NK-92 (cell line): ENCODE measurements around the gene SCD.

Experiments
- DNase-seq: peaks from one replicate; lab custom pipeline; 2025; ENCODE audit not compliant: unreplicated experiment; lab: John Stamatoyannopoulos, UW

SCD gene

DNA sequence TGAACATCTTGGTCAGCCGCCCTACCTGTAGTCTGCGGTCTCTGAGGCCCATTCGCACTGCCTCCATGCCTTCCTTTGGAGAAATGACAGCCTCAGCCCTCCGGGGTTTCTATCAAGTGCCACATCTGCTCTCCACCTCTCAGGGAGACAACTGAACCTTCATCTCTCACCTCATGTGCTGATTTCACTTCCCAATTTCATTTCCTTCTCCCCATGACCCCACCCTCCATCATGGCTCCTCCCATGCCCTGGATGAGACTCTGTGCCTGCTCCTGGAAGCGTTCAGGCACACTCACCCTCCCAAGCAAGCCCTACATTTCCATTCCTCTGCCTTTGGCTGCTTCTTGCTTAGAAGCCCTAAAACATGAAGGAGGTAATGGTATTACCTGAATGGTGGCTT lies 7.8 kb upstream of the SCD start:
- no peak for DNase-seq

GRCh38 chr10:100340948-100341847 lies 5.8 kb upstream of the SCD start:
- no peak for DNase-seq

DNA sequence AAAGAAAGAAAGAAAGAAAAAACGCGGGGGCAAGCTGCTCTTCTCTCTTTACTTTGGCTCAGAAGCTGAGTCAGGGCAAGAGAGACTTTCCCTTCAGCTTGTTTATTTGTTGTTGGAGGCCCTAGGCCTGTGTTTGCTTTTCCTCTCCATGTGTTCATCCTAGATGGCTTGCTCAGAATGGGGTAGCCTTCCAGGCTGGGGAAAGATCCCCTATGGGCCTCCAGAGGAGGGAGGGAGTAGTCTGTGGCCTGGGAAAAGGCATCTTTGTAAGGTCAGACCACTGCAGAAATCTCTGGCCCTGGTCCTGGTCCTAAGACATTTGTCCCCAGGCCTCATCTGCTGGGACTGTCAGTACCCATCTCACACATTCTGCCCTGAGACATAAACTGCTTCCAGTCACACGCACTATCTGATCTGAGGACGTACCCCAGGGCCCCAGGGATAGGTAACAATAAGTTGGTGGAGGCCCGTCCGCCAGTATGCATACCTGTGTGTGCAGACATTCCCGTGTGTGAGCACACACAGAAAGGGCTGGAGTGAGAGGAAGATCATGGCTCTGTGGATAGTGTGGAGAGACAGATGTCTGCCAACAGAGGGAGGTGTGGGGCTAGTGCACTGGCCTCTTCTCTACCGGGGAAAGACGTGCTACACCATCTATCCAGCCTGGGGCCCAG lies 4.9 kb upstream of the SCD start:
- no peak for DNase-seq

DNA sequence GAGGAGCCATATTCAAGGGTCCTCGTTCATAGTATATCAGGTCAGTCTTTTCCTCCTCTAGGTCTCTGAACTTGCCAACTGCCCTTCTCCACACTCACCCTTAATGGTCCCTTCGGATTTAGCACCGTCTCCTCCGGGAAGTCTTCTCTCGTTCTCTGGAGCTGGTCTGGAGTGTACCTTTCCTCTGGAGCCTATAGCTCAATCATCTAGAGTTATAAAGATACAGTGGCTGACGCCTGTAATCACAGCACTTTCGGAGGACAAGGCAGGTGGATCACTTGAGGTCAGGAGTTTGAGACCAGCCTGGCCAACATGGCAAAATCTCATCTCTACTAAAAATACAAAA lies 4.4 kb upstream of the SCD start:
- DNase-seq: no peak

- DNase-seq: no peak
These were observed 2.7 kb upstream of the SCD start for GRCh38 chr10:100344241-100344788.

GRCh38 chr10:100345570-100346330 lies 1.3 kb upstream of the SCD start:
- DNase-seq: no peak

GRCh38 chr10:100346351-100346764 lies 675 bp upstream of the SCD start:
- no peak for DNase-seq

DNA sequence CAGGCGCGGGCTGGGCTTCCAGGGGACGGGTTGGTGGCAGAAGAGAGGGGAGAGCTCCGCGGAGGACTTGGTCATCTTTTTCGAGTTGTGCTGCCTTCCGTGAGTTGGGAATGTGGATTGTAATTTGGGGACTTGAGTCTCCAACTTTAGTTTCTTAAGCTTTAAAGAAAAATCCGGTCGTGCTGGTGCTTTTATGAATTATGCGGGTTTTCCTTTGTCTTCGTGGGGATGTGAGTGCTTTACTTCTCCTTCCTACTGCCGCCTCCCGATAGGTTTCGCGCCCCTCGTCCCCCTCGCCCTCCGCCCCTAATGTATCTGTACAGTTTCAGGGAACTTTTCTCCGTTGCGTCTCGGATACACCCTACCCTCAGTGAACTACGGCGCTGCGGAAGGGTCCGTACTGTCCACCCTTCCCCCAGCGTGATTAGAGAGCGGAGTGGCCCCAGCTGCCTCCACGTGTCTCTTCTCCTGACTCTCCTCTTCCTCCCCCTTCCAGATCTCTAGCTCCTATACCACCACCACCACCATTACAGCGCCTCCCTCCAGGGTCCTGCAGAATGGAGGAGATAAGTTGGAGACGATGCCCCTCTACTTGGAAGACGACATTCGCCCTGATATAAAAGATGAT lies 649 bp downstream of the SCD start:
- DNase-seq: no peak

- no peak for DNase-seq
These were observed 1.4 kb downstream of the SCD start for GRCh38 chr10:100348389-100348927.

DNA sequence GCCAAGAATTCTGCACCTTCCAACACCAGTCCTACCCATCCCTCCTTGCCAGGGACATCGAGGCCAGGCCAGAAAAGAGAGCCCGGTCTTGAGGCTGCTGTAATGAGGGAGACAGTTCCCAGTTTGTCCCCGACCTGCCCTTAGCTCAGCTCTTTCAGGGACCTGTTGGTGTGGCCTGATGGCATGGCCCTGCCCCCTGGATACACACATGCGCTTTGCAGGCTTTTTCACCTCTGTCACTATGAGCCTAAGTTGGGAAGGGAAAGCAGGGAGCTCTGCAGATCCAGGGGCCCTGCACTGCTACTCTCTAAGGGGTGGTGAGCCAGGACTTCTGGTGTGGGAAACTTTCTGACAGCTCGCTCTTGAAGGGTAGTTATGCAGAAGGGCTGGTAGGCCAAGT lies 2.1 kb downstream of the SCD start:
- DNase-seq: no peak

- no peak for DNase-seq
These were observed 2.6 kb downstream of the SCD start for GRCh38 chr10:100349672-100350071.

- DNase-seq: no peak
These were observed 4.0 kb downstream of the SCD start for GRCh38 chr10:100350914-100351485.

DNA sequence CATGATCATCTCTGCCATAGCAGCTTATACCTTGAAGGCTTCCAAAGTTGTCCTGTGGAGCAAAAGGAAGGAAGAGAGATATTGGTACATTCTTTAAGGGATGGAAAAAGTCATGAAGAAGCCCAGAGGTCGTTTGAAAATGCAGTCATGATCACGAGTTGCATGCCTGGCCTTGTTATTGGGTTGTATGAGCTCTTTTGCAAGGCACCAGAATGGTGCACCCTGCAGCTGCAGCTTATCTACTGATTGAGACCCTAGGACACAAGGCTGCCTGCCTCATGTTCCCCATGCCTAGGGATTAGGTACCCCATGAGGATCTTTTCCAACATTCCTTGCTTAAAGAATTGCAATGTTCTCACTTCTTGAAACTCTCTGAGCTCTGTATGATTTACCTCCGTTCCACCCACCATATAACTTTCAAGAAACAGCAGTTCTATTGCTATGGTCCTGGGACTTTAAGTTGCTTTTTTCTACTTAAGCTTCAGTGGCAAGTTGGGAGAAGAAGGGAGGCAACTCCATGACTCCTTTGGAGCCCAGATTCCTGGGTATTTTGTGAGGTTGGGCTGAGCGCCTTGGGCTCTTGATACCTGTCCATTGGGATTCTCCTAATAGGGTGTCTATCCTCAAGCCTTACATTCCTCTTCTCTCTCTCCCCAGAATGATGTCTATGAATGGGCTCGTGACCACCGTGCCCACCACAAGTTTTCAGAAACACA lies 6.9 kb downstream of the SCD start:
- no peak for DNase-seq

DNA sequence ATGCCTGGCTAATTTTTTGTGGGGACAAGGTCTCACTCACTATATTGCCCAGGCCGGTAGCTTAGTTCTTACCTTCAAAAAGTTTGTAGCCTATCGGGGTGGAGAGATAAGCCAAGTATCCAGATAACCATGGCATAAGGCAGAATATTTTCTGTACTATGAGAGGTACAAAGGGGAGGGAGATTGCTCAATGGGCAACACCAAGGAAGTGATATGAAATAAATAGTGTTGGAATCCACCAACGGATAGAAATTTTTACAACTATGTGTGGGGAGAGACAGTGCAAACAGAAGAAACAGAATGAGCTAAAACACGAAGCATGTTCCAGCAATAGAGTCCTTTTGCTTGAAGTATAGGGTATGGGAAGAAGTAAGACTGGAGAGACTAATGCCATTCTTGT lies 8.1 kb downstream of the SCD start:
- DNase-seq: no peak

- DNase-seq: no peak
These were observed 9.3 kb downstream of the SCD start for GRCh38 chr10:100356067-100357017.

GRCh38 chr10:100357059-100357858 lies 10.2 kb downstream of the SCD start:
- no peak for DNase-seq

GRCh38 chr10:100359030-100359432 lies 12.0 kb downstream of the SCD start:
- DNase-seq: no peak
